Testis (tissue), 3 donors: ENCODE data around the gene VEGFD. TPM values are rescaled to one million over a fixed set of nuclear protein-coding genes. Genes with fewer than 3 reads are reported as not detected.

Experiments used
- DNase-seq: peaks from one replicate; pipeline ENCODE4 v3.0.0-alpha.2; 2019
- H3K27ac ChIP-seq, 2 donors: fragments of 200-600 bp; sonication (generic); one replicate each; pipeline ENCODE4 v1.5.1; 2019
- H3K27me3 ChIP-seq: fragments of 200-600 bp; sonication (generic); one replicate; pipeline ENCODE4 v1.5.1; 2019
- H3K36me3 ChIP-seq: fragments of 200-600 bp; sonication (generic); one replicate; pipeline ENCODE4 v1.5.1; 2017; ENCODE audit warnings: low read depth; ENCODE audit errors: missing control alignments
- H3K4me1 ChIP-seq: fragments of 200-600 bp; sonication (generic); one replicate; pipeline ENCODE4 v1.5.1; 2019
- H3K4me3 ChIP-seq, 2 donors: fragments of 200-600 bp; sonication (generic); one replicate each; pipeline ENCODE4 v1.5.1; 2017 to 2019
- H3K9me3 ChIP-seq: fragments of 200-600 bp; sonication (generic); one replicate; pipeline ENCODE4 v1.5.1; 2017
- CTCF ChIP-seq, 3 experiments: fragments of 450-650 bp in 2 of 3; fragments of 200-600 bp in 1 of 3; sonication (generic) in 1 of 3; IDR thresholded peaks; one replicate each; pipeline ENCODE4 v1.5.1; 2016 to 2019; ENCODE audit warnings: antibody characterized with exemption in 3 of 3, mild to moderate bottlenecking in 2 of 3, moderate library complexity in 1 of 3
- POLR2A ChIP-seq: fragments of 450-650 bp; IDR thresholded peaks from one replicate; pipeline ENCODE4 v1.6.1; 2017; ENCODE audit warnings: antibody characterized with exemption, mild to moderate bottlenecking, moderate library complexity
- whole genome bisulfite sequencing, 2 donors: methylation state at CpG; one replicate each; pipeline ENCODE4 v1.1.5; 2018; 5-methylcytosine and 5-hydroxymethylcytosine counted together
- intact Hi-C: fragments of 100-400 bp; cut with DNase I; formaldehyde crosslinking; loops from one replicate; pipeline ENCODE4 v1.15.1; 2023; ENCODE audit warnings: low total_unique reads
- polyA plus RNA-seq: library from polyadenylated mRNA; stranded (reverse); fragments of 350-450 nt; fragmentation: Illumina TruSeq; extraction: RNeasy Lipid Tissue Mini Kit (QIAGEN cat#74804); gene quantifications from one replicate; pipeline ENCODE4 v1.2.3, GENCODE V29; 2014; ENCODE audit warnings: low read depth, low replicate concordance; ENCODE audit not compliant: insufficient read depth
- total RNA-seq, 2 donors: library from RNA; depleted of rRNA; stranded (reverse); fragments of >200 nt; gene quantifications; one replicate each; pipeline ENCODE4 v1.2.3, GENCODE V29; 2016

VEGFD gene
- total and polyA plus RNA-seq, 3 donors from 2014 or later, result 0.74 to 1.5 (median 1.3) TPM

GRCh38 chrX:15321447-15321846, 62.8 kb downstream of the VEGFD start:
- no peaks in the 10 kb centered on the region for H3K4me1 ChIP-seq
- no peak for TF ChIP-seq CTCF (IDR thresholded peaks at IDR 0.05)
- no peak for DNase-seq
- no peaks in the 10 kb centered on the region for H3K27me3 ChIP-seq
- no peak overlapping the region for H3K27ac ChIP-seq
- intact Hi-C loops, result no loop called here
- 84% methylated on average over 4 of the region's 4 CpGs for WGBS, 2 donors
- H3K36me3 ChIP-seq, result no peaks in the 10 kb centered on the region
- no peaks in the 10 kb centered on the region for H3K9me3 ChIP-seq
- no peak overlapping the region for H3K4me3 ChIP-seq

GRCh38 chrX:15320297-15320696, 63.9 kb downstream of the VEGFD start:
- Histone ChIP-seq H3K27ac (no peak overlapping the region), H3K9me3 (no peaks in the 10 kb centered on the region), H3K4me3 (no peak overlapping the region), H3K27me3 (no peaks in the 10 kb centered on the region), H3K4me1 (no peaks in the 10 kb centered on the region), H3K36me3 (no peaks in the 10 kb centered on the region)
- no peak for DNase-seq
- intact Hi-C loops, result no loop called here
- TF ChIP-seq POLR2A (no peak), CTCF (IDR thresholded peaks at IDR 0.05) (no peak)
- 64 to 72% methylated on average over 4 of the region's 4 CpGs for WGBS, 2 donors

- H3K27ac ChIP-seq, result no peak overlapping the region
- no peak overlapping the region for H3K4me3 ChIP-seq
- WGBS, 2 donors, result 80 to 83% methylated on average over 4 of the region's 4 CpGs
- no peaks in the 10 kb centered on the region for H3K27me3 ChIP-seq
- no peak for DNase-seq
- no peaks in the 10 kb centered on the region for H3K36me3 ChIP-seq
- H3K9me3 ChIP-seq, result no peaks in the 10 kb centered on the region
- H3K4me1 ChIP-seq, result no peaks in the 10 kb centered on the region
- intact Hi-C loops, result no loop called here
- TF ChIP-seq POLR2A (no peak), CTCF (IDR thresholded peaks at IDR 0.05) (no peak)
Measured at GRCh38 chrX:15319075-15319474, 65.1 kb downstream of the VEGFD start.

GRCh38 chrX:15315509-15315908, 68.7 kb downstream of the VEGFD start, which contains the start of gene ASB11:
Gene ASB11, minus strand, starts transcription at chrX:15315640. Its CDS starts 35 bp downstream, at chrX:15315605.
- TF ChIP-seq CTCF (IDR thresholded peaks at IDR 0.05) (no peak), POLR2A (no peak)
- intact Hi-C loops, result no loop called here
- DNase-seq, result no peak
- Histone ChIP-seq H3K27ac (no peak within 1 kb of the TSS), H3K4me1 (no peaks in the 10 kb centered on the region), H3K4me3 (no peak within 1 kb of the TSS), H3K36me3 (no peaks in the 10 kb centered on the region), H3K27me3 (no peaks in the 10 kb centered on the region), H3K9me3 (no peaks in the 10 kb centered on the region)
- 43 to 45% methylated on average over 3 of the region's 3 CpGs for WGBS, 2 donors

GRCh38 chrX:15314472-15314871, 69.7 kb downstream of the VEGFD start:
- H3K4me1 ChIP-seq, result no peaks in the 10 kb centered on the region
- no peaks in the 10 kb centered on the region for H3K36me3 ChIP-seq
- no peak for TF ChIP-seq POLR2A
- no peak for TF ChIP-seq CTCF (IDR thresholded peaks at IDR 0.05)
- no peaks in the 10 kb centered on the region for H3K9me3 ChIP-seq
- H3K4me3 ChIP-seq, result no peak overlapping the region
- DNase-seq, result no peak
- no peak overlapping the region for H3K27ac ChIP-seq
- 49 to 55% methylated on average over 2 of the region's 2 CpGs for WGBS, 2 donors
- intact Hi-C loops, result no loop called here
- H3K27me3 ChIP-seq, result no peaks in the 10 kb centered on the region
